Common myeloid progenitor, CD34-positive (primary cell): ENCODE measurements around the gene ZNF662.

Experiments used
- CTCF ChIA-PET: fragments of 350-600 bp; sonication (Branson Sonifier 250); formaldehyde crosslinking; loops from one replicate; lab custom pipeline; 2021; ENCODE audit warnings: antibody characterized with exemption; lab: Charles Lee
- POLR2A ChIA-PET: fragments of 350-600 bp; sonication (Branson Sonifier 250); formaldehyde crosslinking; loops from one replicate; lab custom pipeline; 2021; ENCODE audit warnings: antibody characterized with exemption; lab: Charles Lee
- DNase-seq, 3 donors: peaks; one replicate each; pipeline versions ENCODE4 v3.0.0 to v3.0.0-alpha.2; 2013
- H3K27ac ChIP-seq, 2 experiments: 1 replicate in 1 of 2; 2 replicates in 1 of 2; pipeline ENCODE4 v1.7.0; 2013; ENCODE audit warnings: inconsistent platforms in 2 of 2, low read length in 2 of 2, mild to moderate bottlenecking in 2 of 2, low read depth in 1 of 2, moderate library complexity in 1 of 2; ENCODE audit not compliant: severe bottlenecking in 2 of 2, insufficient read depth in 1 of 2, poor library complexity in 1 of 2
- H3K27me3 ChIP-seq, 5 experiments: replicated peaks in 2 of 5; 1 replicate in 3 of 5; 2 replicates in 2 of 5; pipeline versions ENCODE4 v1.6.1 to v1.7.0; 2013; ENCODE audit warnings: low read length in 4 of 5, mild to moderate bottlenecking in 2 of 5, moderate library complexity in 2 of 5, inconsistent platforms in 1 of 5; ENCODE audit not compliant: insufficient read depth in 5 of 5, control insufficient read depth in 4 of 5
- H3K36me3 ChIP-seq, 4 experiments: 1 replicate in 2 of 4; 2 replicates in 2 of 4; pipeline versions ENCODE4 v1.6.1 to v1.7.0; 2013; ENCODE audit warnings: low read length in 3 of 4, control low read depth in 1 of 4, mild to moderate bottlenecking in 1 of 4; ENCODE audit not compliant: control insufficient read depth in 4 of 4, insufficient read depth in 4 of 4
- H3K4me1 ChIP-seq, 4 experiments: 1 replicate in 3 of 4; 2 replicates in 1 of 4; pipeline versions ENCODE4 v1.6.1 to v1.7.1; 2013; ENCODE audit warnings: low read length in 3 of 4, mild to moderate bottlenecking in 3 of 4, control low read depth in 1 of 4, inconsistent platforms in 1 of 4, moderate library complexity in 1 of 4; ENCODE audit not compliant: control insufficient read depth in 4 of 4, insufficient read depth in 4 of 4; ENCODE audit errors: control extremely low read depth in 1 of 4
- H3K4me3 ChIP-seq, 7 experiments: 1 replicate in 4 of 7; 2 replicates in 3 of 7; pipeline versions ENCODE4 v1.5.1 to v1.7.0; 2013; ENCODE audit warnings: mild to moderate bottlenecking in 7 of 7, low read length in 6 of 7, moderate library complexity in 6 of 7, inconsistent platforms in 2 of 7, low read depth in 2 of 7, control low read depth in 1 of 7; ENCODE audit not compliant: insufficient read depth in 4 of 7, control insufficient read depth in 1 of 7; ENCODE audit errors: extremely low read depth in 1 of 7
- H3K9me3 ChIP-seq, 5 experiments: 1 replicate in 4 of 5; 2 replicates in 1 of 5; pipeline versions ENCODE4 v1.6.1 to v1.7.1; 2013; ENCODE audit warnings: low read length in 4 of 5, mild to moderate bottlenecking in 2 of 5, inconsistent platforms in 1 of 5, low read depth in 1 of 5, moderate library complexity in 1 of 5; ENCODE audit not compliant: control insufficient read depth in 4 of 5, insufficient read depth in 2 of 5; ENCODE audit errors: control extremely low read depth in 1 of 5
- WGBS: methylation state at CpG from one replicate; pipeline ENCODE4 v1.1.5; 2013; ENCODE audit not compliant: insufficient coverage; 5-methylcytosine and 5-hydroxymethylcytosine counted together

Gene ZNF662

GRCh38 chr3:42898896-42899675 is 6.9 kb upstream of the ZNF662 start:
- Histone ChIP-seq H3K9me3 (peaks cover 0 to 10% (median 3%) of the 10 kb centered on the region in 5 experiments), H3K4me3 (no peak overlapping the region), H3K27ac (no peak overlapping the region), H3K36me3 (no peaks in the 10 kb centered on the region), H3K4me1 (peaks cover 0 to 3% (median 0%) of the 10 kb centered on the region in 4 experiments), H3K27me3 (no peaks in the 10 kb centered on the region)
- DNase-seq = no peak
- ChIA-PET CTCF (no interaction called here), POLR2A (no interaction called here)

- Histone ChIP-seq H3K4me1 (peaks cover 0 to 2% (median under 1%) of the 10 kb centered on the region in 4 experiments), H3K27me3 (peaks cover 0 to 3% (median 0%) of the 10 kb centered on the region in 5 experiments), H3K4me3 (no peak overlapping the region), H3K9me3 (peaks cover 0 to 13% (median 4%) of the 10 kb centered on the region in 5 experiments), H3K36me3 (no peaks in the 10 kb centered on the region), H3K27ac (no peak overlapping the region)
- ChIA-PET POLR2A (no interaction called here), CTCF (interaction anchor here (0.7 kb wide), 1 partner anchor 21 kb away, joined by 3 read pairs; no protein-coding TSS in a partner anchor)
- no peak for DNase-seq
- WGBS = 97% methylated on average over 6 of the region's 8 CpGs
Observed at GRCh38 chr3:42900226-42901072, 5.5 kb upstream of the ZNF662 start.

GRCh38 chr3:42901073-42901415 is 4.9 kb upstream of the ZNF662 start:
- 70% methylated on average over 2 of the region's 3 CpGs for WGBS
- POLR2A ChIA-PET = no interaction called here
- H3K4me1 ChIP-seq = peaks cover 0 to 5% (median 2%) of the 10 kb centered on the region in 4 experiments

GRCh38 chr3:42902257-42902656 is 3.7 kb upstream of the ZNF662 start:
- Histone ChIP-seq H3K27ac (no peak overlapping the region), H3K4me1 (peaks cover 0 to 16% (median 8%) of the 10 kb centered on the region in 4 experiments), H3K27me3 (peaks cover 0 to 10% (median 0%) of the 10 kb centered on the region in 5 experiments), H3K4me3 (no peak overlapping the region), H3K36me3 (no peaks in the 10 kb centered on the region), H3K9me3 (peaks cover 0 to 17% (median 4%) of the 10 kb centered on the region in 5 experiments)
- WGBS = 80% methylated on average over 1 of the region's 2 CpGs
- no peak for DNase-seq
- POLR2A ChIA-PET = no interaction called here
- CTCF ChIA-PET = no interaction called here

More at GRCh38 chr3:42901073-42901415, 4.9 kb upstream of the ZNF662 start:
- CTCF ChIA-PET = interaction anchor here (0.7 kb wide), 1 partner anchor 22 kb away, joined by 3 read pairs; no protein-coding TSS in a partner anchor
- H3K27me3 ChIP-seq = peaks cover 0 to 3% (median 0%) of the 10 kb centered on the region in 5 experiments
- no peak for DNase-seq
- peaks cover 0 to 13% (median 4%) of the 10 kb centered on the region in 5 experiments for H3K9me3 ChIP-seq
- no peak overlapping the region for H3K4me3 ChIP-seq
- H3K27ac ChIP-seq = no peak overlapping the region
- H3K36me3 ChIP-seq = no peaks in the 10 kb centered on the region

GRCh38 chr3:42904076-42904475 is 1.9 kb upstream of the ZNF662 start:
- H3K27me3 ChIP-seq = peaks cover 0 to 10% (median 0%) of the 10 kb centered on the region in 5 experiments
- H3K4me1 ChIP-seq = peaks cover 0 to 17% (median 8%) of the 10 kb centered on the region in 4 experiments
- no peak for DNase-seq
- no peak overlapping the region for H3K4me3 ChIP-seq
- no peak overlapping the region for H3K27ac ChIP-seq
- ChIA-PET CTCF (no interaction called here), POLR2A (no interaction called here)
- 93% methylated on average over 1 of the region's 1 CpG for WGBS
- peaks cover 0 to 17% (median 5%) of the 10 kb centered on the region in 5 experiments for H3K9me3 ChIP-seq
- peaks cover 0 to 14% (median 4%) of the 10 kb centered on the region in 4 experiments for H3K36me3 ChIP-seq

GRCh38 chr3:42905740-42906069 is 237 bp upstream of the ZNF662 start:
- DNase-seq = no peak
- CTCF ChIA-PET = no interaction called here
- Histone ChIP-seq H3K4me3 (peak overlapping the region; percentile 32 to 87 (median 64)), H3K36me3 (peaks cover 0 to 28% (median 8%) of the 10 kb centered on the region in 4 experiments), H3K27ac (peak overlapping the region in 1 of 2 experiments; percentile 47), H3K27me3 (peaks cover 0 to 10% (median 0%) of the 10 kb centered on the region in 5 experiments), H3K9me3 (peaks cover 0 to 24% (median 10%) of the 10 kb centered on the region in 5 experiments), H3K4me1 (peaks cover 0 to 17% (median 8%) of the 10 kb centered on the region in 4 experiments)
- POLR2A ChIA-PET = no interaction called here
- WGBS = 4% methylated on average over 5 of the region's 12 CpGs
